Trophoblast cell (in vitro differentiated cells and primary cell): ENCODE measurements around the gene IKZF2.

Experiments
- DNase-seq, 2 donors: peaks; one replicate each; pipeline ENCODE4 v3.0.0-alpha.2; 2016
- H2AFZ ChIP-seq: 2 replicates; pipeline ENCODE4 v1.6.1; 2013; ENCODE audit warnings: low read length, moderate library complexity, mild to moderate bottlenecking; ENCODE audit not compliant: insufficient read depth, poor library complexity
- H2AK5ac ChIP-seq: 2 replicates; pipeline ENCODE4 v1.6.1; 2013; ENCODE audit warnings: mild to moderate bottlenecking, low read length
- H2BK120ac ChIP-seq: 2 replicates; pipeline ENCODE4 v1.6.1; 2013; ENCODE audit warnings: low read length, mild to moderate bottlenecking, moderate library complexity; ENCODE audit not compliant: insufficient read depth, poor library complexity
- H2BK12ac ChIP-seq: 2 replicates; pipeline ENCODE4 v1.6.1; 2013; ENCODE audit warnings: mild to moderate bottlenecking, low read length, moderate library complexity
- H2BK5ac ChIP-seq: 2 replicates; pipeline ENCODE4 v1.6.1; 2013; ENCODE audit warnings: low read length, low read depth, moderate library complexity, mild to moderate bottlenecking; ENCODE audit not compliant: poor library complexity
- H3K14ac ChIP-seq: 2 replicates; pipeline ENCODE4 v1.6.1; 2013; ENCODE audit warnings: mild to moderate bottlenecking, low read length
- H3K18ac ChIP-seq: 2 replicates; pipeline ENCODE4 v1.6.1; 2013; ENCODE audit warnings: mild to moderate bottlenecking, low read length
- H3K23ac ChIP-seq: 2 replicates; pipeline ENCODE4 v1.6.1; 2013; ENCODE audit warnings: low read length
- H3K27ac ChIP-seq: 2 replicates; pipeline ENCODE4 v1.5.1; 2013; ENCODE audit warnings: low read depth, mild to moderate bottlenecking, inconsistent platforms, low read length, moderate library complexity
- H3K27me3 ChIP-seq: 2 replicates; pipeline ENCODE4 v1.6.1; 2013; ENCODE audit warnings: inconsistent platforms, mild to moderate bottlenecking, low read length, moderate library complexity; ENCODE audit not compliant: insufficient read depth
- H3K36me3 ChIP-seq, 2 experiments: 1 replicate in 1 of 2; 2 replicates in 1 of 2; pipeline ENCODE4 v1.6.1; 2013; ENCODE audit warnings: low read length in 2 of 2, mild to moderate bottlenecking in 2 of 2, moderate library complexity in 1 of 2; ENCODE audit not compliant: insufficient read depth in 2 of 2, control insufficient read depth in 1 of 2
- H3K4ac ChIP-seq: 2 replicates; pipeline ENCODE4 v1.6.1; 2013; ENCODE audit warnings: low read depth, mild to moderate bottlenecking, low read length, moderate library complexity
- H3K4me1 ChIP-seq, 2 experiments: 1 replicate in 1 of 2; 2 replicates in 1 of 2; pipeline ENCODE4 v1.6.1; 2013; ENCODE audit warnings: low read length in 2 of 2, mild to moderate bottlenecking in 2 of 2, moderate library complexity in 1 of 2; ENCODE audit not compliant: insufficient read depth in 2 of 2, control insufficient read depth in 1 of 2
- H3K4me2 ChIP-seq: 2 replicates; pipeline ENCODE4 v1.6.1; 2013; ENCODE audit warnings: inconsistent platforms, mild to moderate bottlenecking, low read length, moderate library complexity
- H3K4me3 ChIP-seq: 2 replicates; pipeline ENCODE4 v1.5.1; 2013; ENCODE audit warnings: mild to moderate bottlenecking, low read depth, low read length, inconsistent platforms
- H3K79me1 ChIP-seq: one replicate; pipeline ENCODE4 v1.6.1; 2013; ENCODE audit warnings: low read length
- H3K79me2 ChIP-seq: 2 replicates; pipeline ENCODE4 v1.6.1; 2013; ENCODE audit warnings: low read length, mild to moderate bottlenecking; ENCODE audit not compliant: control insufficient read depth, insufficient read depth, poor library complexity
- H3K9ac ChIP-seq: 2 replicates; pipeline ENCODE4 v1.6.1; 2013; ENCODE audit warnings: mild to moderate bottlenecking, low read length
- H3K9me3 ChIP-seq: 2 replicates; pipeline ENCODE4 v1.6.1; 2013; ENCODE audit warnings: low read depth, mild to moderate bottlenecking, control low read depth, inconsistent platforms, low read length; ENCODE audit not compliant: insufficient read depth
- H4K12ac ChIP-seq: 2 replicates; pipeline ENCODE4 v1.6.1; 2013; ENCODE audit warnings: low read depth, mild to moderate bottlenecking, low read length, moderate library complexity
- H4K8ac ChIP-seq: 2 replicates; pipeline ENCODE4 v1.6.1; 2013; ENCODE audit warnings: low read depth, mild to moderate bottlenecking, low read length, moderate library complexity
- H4K91ac ChIP-seq: one replicate; pipeline ENCODE4 v1.6.1; 2013; ENCODE audit warnings: low read depth, mild to moderate bottlenecking, low read length, moderate library complexity
- WGBS: extraction: QIAGEN DNeasy Blood & Tissue Kit; methylation state at CpG from one replicate; pipeline ENCODE4 v1.1.7; 2013; ENCODE audit warnings: missing lambda C conversion rate; ENCODE audit not compliant: insufficient read length, insufficient coverage; ENCODE audit errors: extremely low coverage; 5-methylcytosine and 5-hydroxymethylcytosine counted together

The IKZF2 gene

GRCh38 chr2:213078686-213079085 is 72.7 kb downstream of the IKZF2 start:
- Histone ChIP-seq H2AFZ (no peak overlapping the region), H3K4me2 (no peak overlapping the region), H3K4me3 (no peak overlapping the region), H4K8ac (no peak overlapping the region), H2BK5ac (no peak overlapping the region), H3K79me2 (no peaks in the 10 kb centered on the region), H3K18ac (no peak overlapping the region), H3K4ac (no peak overlapping the region), H2AK5ac (no peak overlapping the region), H4K91ac (no peak overlapping the region), H3K9me3 (no peaks in the 10 kb centered on the region), H3K23ac (no peak overlapping the region), H3K79me1 (no peaks in the 10 kb centered on the region), H3K14ac (no peak overlapping the region), H3K36me3 (no peaks in the 10 kb centered on the region), H3K9ac (no peak overlapping the region), H2BK120ac (no peak overlapping the region), H3K27ac (no peak overlapping the region), H4K12ac (no peak overlapping the region), H2BK12ac (no peak overlapping the region), H3K27me3 (no peaks in the 10 kb centered on the region), H3K4me1 (no peaks in the 10 kb centered on the region)
- no CpG with 5 or more reads among the region's 1 CpG for WGBS
- no peak for DNase-seq

GRCh38 chr2:213069531-213069930 is 81.9 kb downstream of the IKZF2 start:
- Histone ChIP-seq H3K27ac (no peak overlapping the region), H4K8ac (no peak overlapping the region), H3K23ac (no peak overlapping the region), H3K9ac (no peak overlapping the region), H2AFZ (no peak overlapping the region), H3K9me3 (no peaks in the 10 kb centered on the region), H3K4me3 (no peak overlapping the region), H2BK120ac (no peak overlapping the region), H3K79me1 (no peaks in the 10 kb centered on the region), H3K14ac (no peak overlapping the region), H3K18ac (no peak overlapping the region), H2BK5ac (no peak overlapping the region), H3K4me1 (no peaks in the 10 kb centered on the region), H4K91ac (no peak overlapping the region), H3K27me3 (no peaks in the 10 kb centered on the region), H3K4me2 (no peak overlapping the region), H3K79me2 (no peaks in the 10 kb centered on the region), H2AK5ac (no peak overlapping the region), H3K36me3 (no peaks in the 10 kb centered on the region), H4K12ac (no peak overlapping the region), H3K4ac (no peak overlapping the region), H2BK12ac (no peak overlapping the region)
- WGBS, result no CpG with 5 or more reads among the region's 1 CpG
- peak in 1 of 2 donors; percentile 14 for DNase-seq

- Histone ChIP-seq H3K79me2 (no peaks in the 10 kb centered on the region), H3K4me2 (no peak overlapping the region), H3K4ac (no peak overlapping the region), H3K23ac (no peak overlapping the region), H3K18ac (no peak overlapping the region), H3K9ac (no peak overlapping the region), H2AK5ac (no peak overlapping the region), H3K36me3 (no peaks in the 10 kb centered on the region), H2BK5ac (no peak overlapping the region), H2BK120ac (no peak overlapping the region), H2AFZ (no peak overlapping the region), H3K27ac (no peak overlapping the region), H3K79me1 (no peaks in the 10 kb centered on the region), H3K27me3 (no peaks in the 10 kb centered on the region), H4K8ac (no peak overlapping the region), H2BK12ac (no peak overlapping the region), H3K9me3 (no peaks in the 10 kb centered on the region), H3K14ac (no peak overlapping the region), H3K4me1 (no peaks in the 10 kb centered on the region), H3K4me3 (no peak overlapping the region), H4K91ac (no peak overlapping the region), H4K12ac (no peak overlapping the region)
- no CpG with 5 or more reads among the region's 2 CpGs for WGBS
- no peak for DNase-seq
Observed at GRCh38 chr2:213068676-213069359, 82.6 kb downstream of the IKZF2 start.

GRCh38 chr2:213067888-213068287 is 83.5 kb downstream of the IKZF2 start:
- no peak overlapping the region for H2AFZ ChIP-seq
- H4K91ac ChIP-seq, result no peak overlapping the region
- H3K27me3 ChIP-seq, result no peaks in the 10 kb centered on the region
- no peaks in the 10 kb centered on the region for H3K4me1 ChIP-seq
- no peak overlapping the region for H3K18ac ChIP-seq
- H3K4me3 ChIP-seq, result no peak overlapping the region
- H3K23ac ChIP-seq, result no peak overlapping the region
- peak in 1 of 2 donors; percentile 33 for DNase-seq
- no peaks in the 10 kb centered on the region for H3K36me3 ChIP-seq
- H3K9me3 ChIP-seq, result no peaks in the 10 kb centered on the region
- H3K9ac ChIP-seq, result no peak overlapping the region
- H3K4me2 ChIP-seq, result no peak overlapping the region
- no peaks in the 10 kb centered on the region for H3K79me1 ChIP-seq
- H3K79me2 ChIP-seq, result no peaks in the 10 kb centered on the region
- H2BK5ac ChIP-seq, result no peak overlapping the region
- H3K4ac ChIP-seq, result no peak overlapping the region
- no peak overlapping the region for H3K14ac ChIP-seq
- no peak overlapping the region for H2BK120ac ChIP-seq
- no peak overlapping the region for H4K12ac ChIP-seq
- no peak overlapping the region for H2AK5ac ChIP-seq
- no peak overlapping the region for H4K8ac ChIP-seq
- no peak overlapping the region for H3K27ac ChIP-seq
- no peak overlapping the region for H2BK12ac ChIP-seq
